ENCODE results near the gene SAA1. TPM values are rescaled to one million over a fixed set of nuclear protein-coding genes. Genes with fewer than 3 reads are reported as not detected.

SAA1 gene
- total and polyA plus RNA-seq, 2 experiments from 2014 or later = not detected

DNA sequence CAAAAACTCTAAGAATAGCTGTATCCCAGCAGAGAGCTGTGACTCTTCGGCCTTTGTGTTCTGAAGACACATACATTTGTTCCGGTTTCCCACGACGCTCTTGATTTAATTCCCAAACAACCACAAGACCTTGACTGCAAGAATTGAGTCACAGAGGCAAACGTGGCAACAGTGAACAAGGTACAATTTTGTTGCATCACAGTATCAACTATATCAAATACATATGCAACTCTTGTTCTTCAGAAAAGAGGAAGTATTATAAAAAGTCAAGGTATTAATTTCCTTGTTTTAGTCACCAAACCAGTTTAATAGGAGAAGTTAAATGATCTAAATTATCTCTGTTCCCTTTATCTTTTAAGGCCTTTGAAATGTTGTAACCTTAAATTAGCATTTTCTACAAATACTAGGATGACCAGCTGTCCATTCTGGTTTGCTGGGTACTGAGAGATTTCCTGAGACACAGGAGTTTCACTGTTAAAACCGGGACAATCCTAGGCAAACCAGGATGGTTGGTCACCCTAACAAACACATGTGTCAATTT, 44.8 kb downstream of the SAA1 start:
- in situ Hi-C loops (cut with MboI) = no loop called here
- Histone ChIP-seq H3K36me3 (ENCODE audit: low read depth) (peaks cover 35% of the 10 kb centered on the region; the same call in 1 of the 2 replicates), H3K9me2 (ENCODE audit: insufficient read depth) (no peaks in the 10 kb centered on the region)

DNA sequence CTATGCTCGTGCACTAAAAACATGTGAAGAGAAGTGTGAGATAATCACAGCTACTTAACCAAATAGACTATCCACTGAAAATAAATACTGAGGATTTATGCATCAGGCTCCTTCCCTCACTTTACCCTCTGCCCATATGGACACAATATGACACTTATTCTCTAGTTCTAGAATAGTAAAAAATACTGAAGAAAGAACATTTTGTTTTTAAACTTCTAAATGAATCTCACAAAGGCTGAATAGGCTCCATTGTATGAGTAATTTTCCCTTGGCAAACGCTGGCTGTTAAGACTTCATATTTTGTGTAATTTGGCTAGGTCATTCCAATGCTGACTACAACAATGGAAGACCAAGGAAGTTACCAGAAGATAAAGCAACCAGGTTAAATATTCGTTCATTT, 45.9 kb downstream of the SAA1 start:
- TF ChIP-seq EZH2phosphoT487 (IDR thresholded peaks at IDR 0.05; ENCODE audit: insufficient read depth, low read depth) (no peak), EZH2 (IDR thresholded peaks at IDR 0.05; ENCODE audit: insufficient read depth, poor library complexity, severe bottlenecking) (no peak)
- in situ Hi-C loops (cut with MboI) = no loop called here
- H3K4me3 ChIP-seq = 0 out of 2 replicates have a peak overlapping the region, but pooled peaks have one; percentile 25
- peaks cover 50% of the 10 kb centered on the region for H3K79me2 ChIP-seq (ENCODE audit: insufficient read depth)
- H3K27ac ChIP-seq = peak overlapping the region; percentile 78
- peak overlapping the region; percentile 46 for H2AFZ ChIP-seq
- peaks cover 22% of the 10 kb centered on the region for H3K4me1 ChIP-seq (ENCODE audit: insufficient read depth)
- no peaks in the 10 kb centered on the region for H3K27me3 ChIP-seq (replicated peaks; ENCODE audit: insufficient read depth)
- peak overlapping the region; percentile 61 for H3K4me2 ChIP-seq (ENCODE audit: unreplicated experiment)
- no peaks in the 10 kb centered on the region for H3K9me3 ChIP-seq (ENCODE audit: low read depth)
- no peaks in the 10 kb centered on the region for H3K9me2 ChIP-seq (ENCODE audit: insufficient read depth)
- peak; percentile 82 for DNase-seq
- peaks cover 29% of the 10 kb centered on the region; the same call in 1 of the 2 replicates for H3K36me3 ChIP-seq (ENCODE audit: low read depth)
- no peaks in the 10 kb centered on the region for H4K20me1 ChIP-seq (ENCODE audit: insufficient read depth)
- H3F3A ChIP-seq (ENCODE audit: insufficient read depth) = peaks cover 22% of the 10 kb centered on the region
- WGBS, 2 experiments (ENCODE audit: low coverage in 1 of 2, low lambda C conversion rate in 2 of 2, missing lambda C conversion rate in 2 of 2) = 20 to 29% methylated on average over 3 of the region's 3 CpGs
- peak overlapping the region; percentile 26; the same call in 1 of the 2 replicates for H3K9ac ChIP-seq

More for the DNA sequence above, 44.8 kb downstream of the SAA1 start:
- TF ChIP-seq EZH2 (IDR thresholded peaks at IDR 0.05; ENCODE audit: insufficient read depth, poor library complexity, severe bottlenecking) (no peak), EZH2phosphoT487 (IDR thresholded peaks at IDR 0.05; ENCODE audit: insufficient read depth, low read depth) (no peak)
- Histone ChIP-seq H3K4me2 (ENCODE audit: unreplicated experiment) (no peak overlapping the region), H2AFZ (no peak overlapping the region), H4K20me1 (ENCODE audit: insufficient read depth) (no peaks in the 10 kb centered on the region), H3K79me2 (ENCODE audit: insufficient read depth) (peaks cover 38% of the 10 kb centered on the region), H3K4me1 (ENCODE audit: insufficient read depth) (peaks cover 22% of the 10 kb centered on the region), H3K4me3 (no peak overlapping the region), H3K9me3 (ENCODE audit: low read depth) (no peaks in the 10 kb centered on the region), H3K27me3 (replicated peaks; ENCODE audit: insufficient read depth) (no peaks in the 10 kb centered on the region), H3K27ac (peak overlapping the region; percentile 78), H3K9ac (no peak overlapping the region), H3F3A (ENCODE audit: insufficient read depth) (peaks cover 22% of the 10 kb centered on the region)
- 88% methylated on average over 6 of the region's 6 CpGs for WGBS, 2 experiments (ENCODE audit: low coverage in 1 of 2, low lambda C conversion rate in 2 of 2, missing lambda C conversion rate in 2 of 2)
- peak; percentile 21 for DNase-seq

GRCh38 chr11:18312663-18313420, 46.8 kb downstream of the SAA1 start:
- H3K79me2 ChIP-seq (ENCODE audit: insufficient read depth) = peaks cover 58% of the 10 kb centered on the region
- peaks cover 22% of the 10 kb centered on the region for H3K4me1 ChIP-seq (ENCODE audit: insufficient read depth)
- no peaks in the 10 kb centered on the region for H3K27me3 ChIP-seq (replicated peaks; ENCODE audit: insufficient read depth)
- H2AFZ ChIP-seq = peak overlapping the region; percentile 46
- peak overlapping the region; percentile 25 for H3K4me3 ChIP-seq
- in situ Hi-C loops (cut with MboI) = no loop called here
- H3K9me3 ChIP-seq (ENCODE audit: low read depth) = no peaks in the 10 kb centered on the region
- peaks cover 22% of the 10 kb centered on the region for H3F3A ChIP-seq (ENCODE audit: insufficient read depth)
- 17 to 24% methylated on average over 2 of the region's 2 CpGs for WGBS, 2 experiments (ENCODE audit: low coverage in 1 of 2, low lambda C conversion rate in 2 of 2, missing lambda C conversion rate in 2 of 2)
- H4K20me1 ChIP-seq (ENCODE audit: insufficient read depth) = no peaks in the 10 kb centered on the region
- peak overlapping the region; percentile 78 for H3K27ac ChIP-seq
- DNase-seq = peak; percentile 54
- peak overlapping the region; percentile 61 for H3K4me2 ChIP-seq (ENCODE audit: unreplicated experiment)
- no peaks in the 10 kb centered on the region for H3K9me2 ChIP-seq (ENCODE audit: insufficient read depth)
- no peak for TF ChIP-seq EZH2 (IDR thresholded peaks at IDR 0.05; ENCODE audit: insufficient read depth, poor library complexity, severe bottlenecking)
- no peak for TF ChIP-seq EZH2phosphoT487 (IDR thresholded peaks at IDR 0.05; ENCODE audit: insufficient read depth, low read depth)
- H3K36me3 ChIP-seq (ENCODE audit: low read depth) = peaks cover 23% of the 10 kb centered on the region; the same call in 1 of the 2 replicates
- H3K9ac ChIP-seq = peak overlapping the region; percentile 26; the same call in 1 of the 2 replicates

- Histone ChIP-seq H3K36me3 (ENCODE audit: low read depth) (peaks cover 10% of the 10 kb centered on the region; the same call in 1 of the 2 replicates), H3F3A (ENCODE audit: insufficient read depth) (peaks cover 22% of the 10 kb centered on the region), H3K27ac (no peak overlapping the region), H3K4me3 (no peak overlapping the region), H2AFZ (no peak overlapping the region), H3K9ac (no peak overlapping the region), H3K9me3 (ENCODE audit: low read depth) (no peaks in the 10 kb centered on the region), H3K27me3 (replicated peaks; ENCODE audit: insufficient read depth) (no peaks in the 10 kb centered on the region), H4K20me1 (ENCODE audit: insufficient read depth) (no peaks in the 10 kb centered on the region), H3K4me2 (ENCODE audit: unreplicated experiment) (no peak overlapping the region), H3K79me2 (ENCODE audit: insufficient read depth) (peaks cover 71% of the 10 kb centered on the region), H3K9me2 (ENCODE audit: insufficient read depth) (no peaks in the 10 kb centered on the region), H3K4me1 (ENCODE audit: insufficient read depth) (peaks cover 22% of the 10 kb centered on the region)
- 79% methylated on average over 10 of the region's 10 CpGs for WGBS, 2 experiments (ENCODE audit: low coverage in 1 of 2, low lambda C conversion rate in 2 of 2, missing lambda C conversion rate in 2 of 2)
- peak; percentile 42 for DNase-seq
- in situ Hi-C loops (cut with MboI) = no loop called here
- TF ChIP-seq EZH2 (IDR thresholded peaks at IDR 0.05; ENCODE audit: insufficient read depth, poor library complexity, severe bottlenecking) (no peak), EZH2phosphoT487 (IDR thresholded peaks at IDR 0.05; ENCODE audit: insufficient read depth, low read depth) (no peak)
These were observed 48.1 kb downstream of the SAA1 start for GRCh38 chr11:18313965-18314763.

Measured in GM23248 (cell line).